Ectodermal cell (in vitro differentiated cells): ENCODE data around the gene IRF2.
"Not testable (repeated sequence)": the region's sequence is repeated elsewhere in the genome, so short reads cannot be mapped to it uniquely, and the experiment has no call there.

ENCODE experiments used
- H3K27ac ChIP-seq: 2 replicates; pipeline ENCODE4 v1.7.0; 2013; ENCODE audit warnings: mild to moderate bottlenecking, low read depth, low read length; ENCODE audit not compliant: insufficient read depth, poor library complexity, severe bottlenecking
- H3K27me3 ChIP-seq: 2 replicates; pipeline ENCODE4 v1.7.0; 2013; ENCODE audit warnings: mild to moderate bottlenecking, low read length; ENCODE audit not compliant: insufficient read depth, control insufficient read depth, poor library complexity, severe bottlenecking
- H3K36me3 ChIP-seq: one replicate; pipeline ENCODE4 v1.7.0; 2013; ENCODE audit warnings: low read length; ENCODE audit not compliant: control insufficient read depth, insufficient read depth
- H3K4me1 ChIP-seq: one replicate; pipeline ENCODE4 v1.7.0; 2013; ENCODE audit warnings: low read length; ENCODE audit not compliant: control insufficient read depth, insufficient read depth
- H3K4me3 ChIP-seq: 2 replicates; pipeline ENCODE4 v1.7.0; 2013; ENCODE audit warnings: low read depth, low read length, control low read depth; ENCODE audit not compliant: insufficient read depth
- H3K9me3 ChIP-seq: 2 replicates; pipeline ENCODE4 v1.7.0; 2013; ENCODE audit warnings: mild to moderate bottlenecking, low read length, moderate library complexity; ENCODE audit not compliant: control insufficient read depth
- WGBS, 2 experiments: methylation state at CpG; one replicate each; pipeline ENCODE4 v1.1.7; 2013; ENCODE audit warnings: missing lambda C conversion rate in 2 of 2; 5-methylcytosine and 5-hydroxymethylcytosine counted together

Gene IRF2

GRCh38 chr4:184342167-184342856, 132.0 kb downstream of the IRF2 start:
- peaks cover 4% of the 10 kb centered on the region for H3K4me1 ChIP-seq
- no peaks in the 10 kb centered on the region for H3K9me3 ChIP-seq
- 92 to 95% methylated on average over 6 of the region's 6 CpGs for WGBS, 2 experiments
- no peaks in the 10 kb centered on the region for H3K27me3 ChIP-seq
- H3K4me3 ChIP-seq = no peak overlapping the region
- H3K36me3 ChIP-seq = no peaks in the 10 kb centered on the region
- no peak overlapping the region for H3K27ac ChIP-seq

- not testable (repeated sequence) for H3K36me3 ChIP-seq, H3K4me3 ChIP-seq, H3K27me3 ChIP-seq, H3K9me3 ChIP-seq, H3K4me1 ChIP-seq, H3K27ac ChIP-seq
- WGBS, 2 experiments = 94 to 95% methylated on average over 5 of the region's 5 CpGs
Measured at GRCh38 chr4:184339398-184340193, 134.8 kb downstream of the IRF2 start.

- H3K9me3 ChIP-seq = no peaks in the 10 kb centered on the region
- WGBS, 2 experiments = 90 to 94% methylated on average over 1 of the region's 1 CpG
- H3K27me3 ChIP-seq = no peaks in the 10 kb centered on the region
- H3K36me3 ChIP-seq = no peaks in the 10 kb centered on the region
- H3K4me3 ChIP-seq = no peak overlapping the region
- no peaks in the 10 kb centered on the region for H3K4me1 ChIP-seq
- no peak overlapping the region for H3K27ac ChIP-seq
Measured at GRCh38 chr4:184337907-184338306, 136.4 kb downstream of the IRF2 start.
